ENCODE results near the gene LMTK3.

The LMTK3 gene

GRCh38 chr19:48508729-48509411, 2.8 kb downstream of the LMTK3 start:
- DNase-seq (ENCODE audit: low read depth in 2 of 2): no peak

GRCh38 chr19:48507911-48508439, 3.7 kb downstream of the LMTK3 start:
- DNase-seq (ENCODE audit: low read depth in 2 of 2): no peak

GRCh38 chr19:48506138-48506733, 5.4 kb downstream of the LMTK3 start:
- DNase-seq (ENCODE audit: low read depth in 2 of 2): no peak

- no peak for DNase-seq (ENCODE audit: low read depth in 2 of 2)
Measured at GRCh38 chr19:48502350-48503018, 9.2 kb downstream of the LMTK3 start.

GRCh38 chr19:48501494-48502349, 9.9 kb downstream of the LMTK3 start:
- peak in 1 of 2 donors; percentile 62 for DNase-seq (ENCODE audit: low read depth in 2 of 2)

- no peak for DNase-seq (ENCODE audit: low read depth in 2 of 2)
Measured at GRCh38 chr19:48500830-48501493, 10.7 kb downstream of the LMTK3 start.

GRCh38 chr19:48499316-48500090, 12.1 kb downstream of the LMTK3 start:
- no peak for DNase-seq (ENCODE audit: low read depth in 2 of 2)

GRCh38 chr19:48498595-48499311, 12.9 kb downstream of the LMTK3 start:
- DNase-seq (ENCODE audit: low read depth in 2 of 2): no peak

- no peak for DNase-seq (ENCODE audit: low read depth in 2 of 2)
Measured at GRCh38 chr19:48497728-48498594, 13.7 kb downstream of the LMTK3 start.

GRCh38 chr19:48496959-48497727, 14.5 kb downstream of the LMTK3 start:
- no peak for DNase-seq (ENCODE audit: low read depth in 2 of 2)

- DNase-seq (ENCODE audit: low read depth in 2 of 2): no peak
Measured at GRCh38 chr19:48495396-48495795, 16.2 kb downstream of the LMTK3 start.

GRCh38 chr19:48493718-48494401, 17.8 kb downstream of the LMTK3 start:
- DNase-seq (ENCODE audit: low read depth in 2 of 2): no peak

GRCh38 chr19:48492925-48493717, 18.5 kb downstream of the LMTK3 start:
- peak; percentile 68 to 84 for DNase-seq (ENCODE audit: low read depth in 2 of 2)

GRCh38 chr19:48491793-48492123, 19.9 kb downstream of the LMTK3 start:
- DNase-seq (ENCODE audit: low read depth in 2 of 2): no peak

- DNase-seq (ENCODE audit: low read depth in 2 of 2): peak in 1 of 2 donors; percentile 36
Measured at GRCh38 chr19:48490981-48491792, 20.4 kb downstream of the LMTK3 start.
